ENCODE data around the gene NFIC.
A peak's percentile ranks its signal among the peaks of the same experiment; 100 is the strongest.

The NFIC gene

DNA sequence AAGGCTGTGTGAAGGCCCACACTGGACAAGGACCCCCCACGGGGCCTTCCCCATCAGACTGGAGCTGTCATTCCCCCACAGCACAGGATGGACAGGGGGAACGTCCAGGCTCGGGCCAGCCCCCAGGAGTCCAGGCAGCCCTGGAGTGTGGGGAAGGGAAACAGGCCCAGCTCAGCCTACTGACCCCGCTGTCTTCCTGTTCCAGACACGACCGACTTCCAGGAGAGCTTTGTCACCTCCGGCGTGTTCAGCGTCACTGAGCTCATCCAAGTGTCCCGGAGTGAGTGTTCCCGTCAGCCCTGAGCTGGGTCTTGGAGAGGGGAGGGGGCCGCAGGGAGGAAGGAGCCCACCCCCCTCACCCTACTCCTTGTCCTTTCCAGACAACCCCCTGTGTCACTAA lies 66.9 kb downstream of the NFIC start:
- no peak for DNase-seq (ENCODE audit: insufficient read length, low spot score)
- no peak for FAIRE-seq
- no peak for TF ChIP-seq SPI1 (IDR thresholded peaks at IDR 0.05; ENCODE audit: low read depth, low read length)
- TF ChIP-seq POLR2AphosphoS5 (IDR thresholded peaks at IDR 0.05; ENCODE audit: low read depth, low read length), result no peak
- no peak for TF ChIP-seq POU2F2 (IDR thresholded peaks at IDR 0.05; ENCODE audit: low read depth, low read length)
- no peak for TF ChIP-seq PAX5 (IDR thresholded peaks at IDR 0.05; ENCODE audit: insufficient read depth, low read length, severe bottlenecking)
- TF ChIP-seq POLR2A (IDR thresholded peaks at IDR 0.05; ENCODE audit: low read depth, low read length), result no peak
- TF ChIP-seq TAF1 (IDR thresholded peaks at IDR 0.05; ENCODE audit: low read depth, low read length), result no peak

DNA sequence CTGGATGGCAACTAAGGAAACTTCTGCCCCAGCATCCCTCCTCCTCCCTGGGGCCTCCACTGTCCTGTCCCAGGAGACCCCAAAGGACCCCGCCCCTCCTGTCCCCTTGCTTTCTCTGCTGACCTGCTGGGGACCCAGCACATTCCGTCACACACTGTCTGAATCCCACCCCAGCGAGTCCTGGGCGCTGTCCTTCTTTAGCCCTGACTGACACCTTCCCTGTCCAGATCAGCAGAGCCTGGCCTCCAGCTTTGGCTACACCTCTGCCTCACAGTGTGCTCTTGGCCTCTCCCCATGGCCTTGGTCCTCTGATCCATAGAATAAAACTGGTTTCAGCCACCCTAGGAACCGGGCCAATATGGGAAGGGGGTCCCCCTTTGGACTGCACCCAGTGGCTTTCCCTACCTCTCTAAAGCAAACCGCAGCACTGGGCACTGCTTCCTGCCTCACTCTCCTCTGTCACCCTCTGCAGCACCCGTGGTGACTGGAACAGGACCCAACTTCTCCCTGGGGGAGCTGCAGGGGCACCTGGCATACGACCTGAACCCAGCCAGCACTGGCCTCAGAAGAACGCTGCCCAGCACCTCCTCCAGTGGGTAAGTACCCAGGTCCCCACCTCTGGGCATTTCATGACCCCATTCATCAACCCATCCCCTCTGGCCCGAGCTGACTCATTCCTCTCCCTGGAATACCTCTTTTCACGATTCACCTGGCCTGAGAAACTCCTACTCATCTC lies 67.6 kb downstream of the NFIC start:
- FAIRE-seq (no peak), DNase-seq (ENCODE audit: insufficient read length, low spot score) (no peak)
- TF ChIP-seq POLR2AphosphoS5 (IDR thresholded peaks at IDR 0.05; ENCODE audit: low read depth, low read length) (no peak), POU2F2 (IDR thresholded peaks at IDR 0.05; ENCODE audit: low read depth, low read length) (no peak), PAX5 (IDR thresholded peaks at IDR 0.05; ENCODE audit: insufficient read depth, low read length, severe bottlenecking) (no peak), POLR2A (IDR thresholded peaks at IDR 0.05; ENCODE audit: low read depth, low read length) (no peak), TAF1 (IDR thresholded peaks at IDR 0.05; ENCODE audit: low read depth, low read length) (no peak), SPI1 (IDR thresholded peaks at IDR 0.05; ENCODE audit: low read depth, low read length) (no peak)

DNA sequence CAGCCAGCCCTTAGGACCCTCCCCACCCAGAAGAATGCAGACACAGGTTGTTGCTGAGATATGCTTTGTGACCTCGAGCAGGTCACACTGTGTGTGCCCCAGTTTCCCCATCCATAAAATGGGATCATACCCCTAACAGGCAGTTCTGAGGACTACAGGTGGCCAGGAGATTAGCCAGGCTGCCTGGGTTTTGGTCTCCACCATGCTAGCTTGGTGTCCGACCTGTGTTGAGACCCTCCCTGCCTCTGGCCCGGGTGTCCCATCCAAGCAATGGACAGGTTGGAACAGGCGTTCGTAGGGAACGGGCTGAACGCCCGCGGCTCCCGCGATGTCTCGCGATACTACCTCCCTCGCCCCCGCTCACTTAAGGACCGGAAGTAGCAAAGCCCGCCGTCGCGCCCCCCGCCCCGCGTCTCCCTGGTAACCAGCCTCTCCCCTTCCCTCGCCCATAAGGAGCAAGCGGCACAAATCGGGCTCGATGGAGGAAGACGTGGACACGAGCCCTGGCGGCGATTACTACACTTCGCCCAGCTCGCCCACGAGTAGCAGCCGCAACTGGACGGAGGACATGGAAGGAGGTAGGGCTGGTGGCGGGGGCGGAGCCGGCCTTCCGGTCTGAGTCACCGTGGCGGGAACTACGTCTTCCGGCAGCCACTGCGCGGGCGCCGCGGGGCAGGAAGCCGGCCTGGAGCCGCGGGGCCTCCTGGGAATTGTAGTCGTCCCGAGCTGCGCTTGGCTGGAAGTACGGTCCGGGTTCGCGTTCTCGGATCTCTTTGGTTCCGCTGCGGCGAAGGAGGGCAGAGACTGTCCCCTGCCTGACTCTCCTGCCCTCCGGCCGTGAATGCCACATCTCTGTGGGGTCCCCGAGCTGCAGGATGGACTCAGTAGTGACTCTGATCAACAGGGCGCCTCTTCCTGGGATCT lies 68.5 kb downstream of the NFIC start:
- FAIRE-seq (peak; percentile 98), DNase-seq (ENCODE audit: insufficient read length, low spot score) (peak; percentile 99)
- peak; percentile 71 for TF ChIP-seq POLR2A (IDR thresholded peaks at IDR 0.05; ENCODE audit: low read depth, low read length)
- no peak for TF ChIP-seq SPI1 (IDR thresholded peaks at IDR 0.05; ENCODE audit: low read depth, low read length)
- peak; percentile 65 for TF ChIP-seq PAX5 (IDR thresholded peaks at IDR 0.05; ENCODE audit: insufficient read depth, low read length, severe bottlenecking)
- peak; percentile 88 for TF ChIP-seq TAF1 (IDR thresholded peaks at IDR 0.05; ENCODE audit: low read depth, low read length)
- no peak for TF ChIP-seq POU2F2 (IDR thresholded peaks at IDR 0.05; ENCODE audit: low read depth, low read length)
- peak; percentile 90 for TF ChIP-seq POLR2AphosphoS5 (IDR thresholded peaks at IDR 0.05; ENCODE audit: low read depth, low read length)

DNA sequence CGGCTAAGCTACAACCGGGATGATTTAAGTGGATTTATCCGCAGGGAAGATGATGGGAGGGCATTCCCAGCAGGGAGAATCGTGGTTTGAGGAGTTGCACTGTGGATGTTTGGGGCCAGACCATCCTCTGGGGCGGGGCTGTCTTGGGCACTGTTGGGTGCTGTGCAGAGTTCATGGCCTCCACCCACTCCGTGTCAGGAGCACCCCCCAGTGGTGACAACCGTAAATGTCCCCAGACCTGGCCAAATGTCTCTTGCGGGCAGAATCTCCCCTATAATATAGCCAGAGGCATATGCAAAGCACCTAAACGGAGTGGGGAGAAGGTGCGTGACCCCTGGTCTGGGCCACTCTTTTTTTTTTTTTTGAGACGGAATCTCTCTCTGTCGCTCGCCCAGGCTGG lies 73.7 kb downstream of the NFIC start:
- FAIRE-seq (peak; percentile 81), DNase-seq (ENCODE audit: insufficient read length, low spot score) (peak; percentile 73)
- TF ChIP-seq TAF1 (IDR thresholded peaks at IDR 0.05; ENCODE audit: low read depth, low read length), result no peak

DNA sequence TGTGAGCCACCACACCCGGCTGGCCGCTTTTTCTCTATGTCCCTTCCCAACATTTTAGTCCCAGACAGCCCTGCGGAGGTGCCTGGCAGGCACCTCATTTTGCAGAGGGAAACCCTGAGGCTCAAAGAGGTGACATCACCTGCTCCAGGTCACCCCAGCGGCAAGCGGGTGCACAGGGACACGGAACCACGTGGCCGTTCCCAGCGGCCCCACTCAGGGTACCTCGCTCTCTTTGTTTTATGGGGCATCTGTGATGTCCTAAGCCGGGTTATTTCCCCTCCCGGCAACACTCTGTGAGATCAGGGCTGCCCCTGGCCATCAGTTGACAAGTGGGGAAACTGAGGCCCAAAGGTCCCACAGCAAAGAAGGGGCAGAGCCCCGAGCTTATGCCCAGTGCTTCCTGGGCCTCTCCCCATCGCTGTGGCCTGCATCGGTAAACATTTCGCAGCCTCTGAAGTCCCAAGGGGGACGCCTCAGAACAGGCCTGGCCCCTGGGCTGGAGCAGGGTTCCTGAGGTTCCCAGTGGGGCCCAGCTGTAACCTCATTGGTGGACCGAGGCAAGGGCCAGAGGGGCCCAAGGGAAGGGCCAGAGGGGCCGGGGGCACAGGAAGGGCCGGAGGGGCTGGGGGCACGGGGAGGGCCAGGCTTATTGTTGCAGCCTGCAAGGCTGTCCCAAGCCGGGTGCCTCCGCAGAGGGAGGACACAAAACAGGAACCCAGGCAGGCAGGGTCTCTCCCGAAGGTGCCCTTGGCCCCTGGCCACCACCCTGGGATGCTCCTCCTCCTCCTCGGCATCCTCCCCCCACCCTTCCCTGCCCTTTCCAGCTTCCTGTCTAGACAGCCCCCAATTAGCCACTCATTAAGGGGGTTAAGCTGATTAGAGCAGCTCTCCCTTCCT lies 75.0 kb downstream of the NFIC start:
- no peak for DNase-seq (ENCODE audit: insufficient read length, low spot score)
- TF ChIP-seq POLR2A (IDR thresholded peaks at IDR 0.05; ENCODE audit: low read depth, low read length) (no peak), PAX5 (IDR thresholded peaks at IDR 0.05; ENCODE audit: insufficient read depth, low read length, severe bottlenecking) (no peak), POU2F2 (IDR thresholded peaks at IDR 0.05; ENCODE audit: low read depth, low read length) (no peak), SPI1 (IDR thresholded peaks at IDR 0.05; ENCODE audit: low read depth, low read length) (no peak), TAF1 (IDR thresholded peaks at IDR 0.05; ENCODE audit: low read depth, low read length) (no peak), POLR2AphosphoS5 (IDR thresholded peaks at IDR 0.05; ENCODE audit: low read depth, low read length) (no peak)
- FAIRE-seq, result no peak

DNA sequence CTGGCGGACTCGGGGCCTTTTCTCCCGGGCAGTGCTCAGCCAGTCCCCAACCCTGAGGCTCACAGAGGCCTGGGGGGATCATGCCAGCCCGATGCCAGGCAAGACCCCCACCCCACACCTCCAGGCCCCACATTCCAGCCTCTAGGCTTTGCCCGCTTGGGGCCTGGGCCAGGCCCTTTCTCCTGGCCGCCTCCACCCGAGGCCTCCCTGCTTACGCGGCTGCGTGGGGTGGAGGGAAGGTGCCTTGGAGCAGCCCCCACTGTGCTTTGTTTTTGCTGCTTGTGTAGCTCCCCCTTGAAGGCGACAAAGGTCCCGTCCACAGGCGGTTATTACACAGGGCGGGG lies 75.6 kb downstream of the NFIC start:
- no peak for FAIRE-seq
- TF ChIP-seq POLR2AphosphoS5 (IDR thresholded peaks at IDR 0.05; ENCODE audit: low read depth, low read length), result no peak
- TF ChIP-seq SPI1 (IDR thresholded peaks at IDR 0.05; ENCODE audit: low read depth, low read length), result no peak
- no peak for TF ChIP-seq POU2F2 (IDR thresholded peaks at IDR 0.05; ENCODE audit: low read depth, low read length)
- TF ChIP-seq POLR2A (IDR thresholded peaks at IDR 0.05; ENCODE audit: low read depth, low read length), result no peak
- TF ChIP-seq TAF1 (IDR thresholded peaks at IDR 0.05; ENCODE audit: low read depth, low read length), result no peak
- TF ChIP-seq PAX5 (IDR thresholded peaks at IDR 0.05; ENCODE audit: insufficient read depth, low read length, severe bottlenecking), result no peak
- DNase-seq (ENCODE audit: insufficient read length, low spot score), result no peak

DNA sequence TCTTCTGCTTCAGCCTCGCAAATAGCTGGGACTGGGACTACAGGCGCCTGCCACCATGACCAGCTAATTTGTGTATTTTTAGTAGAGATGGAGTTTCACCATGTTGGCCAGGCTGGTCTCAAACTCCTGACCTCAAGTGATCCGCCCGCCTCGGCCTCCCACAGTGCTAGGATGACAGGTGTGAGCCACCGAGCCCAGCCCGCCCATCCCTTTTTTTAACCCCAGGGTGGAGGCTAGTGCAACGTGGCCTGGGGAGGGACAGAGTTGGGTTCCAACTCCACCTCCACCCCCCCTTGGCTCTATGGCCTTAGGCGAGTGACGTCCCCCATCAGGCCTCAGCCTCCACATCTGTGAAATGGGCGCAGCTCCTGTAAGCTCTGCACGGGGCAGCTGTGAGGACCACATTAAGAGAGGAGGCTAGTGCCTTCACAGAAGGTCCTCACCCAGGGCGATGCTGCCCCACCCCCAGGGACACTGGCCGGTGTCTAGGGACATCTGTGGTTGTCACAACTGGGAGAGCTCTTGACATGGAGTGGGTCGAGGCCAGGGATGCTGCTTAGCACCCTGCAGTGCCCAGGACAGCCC lies 76.2 kb downstream of the NFIC start:
- TF ChIP-seq POLR2A (IDR thresholded peaks at IDR 0.05; ENCODE audit: low read depth, low read length) (no peak), POLR2AphosphoS5 (IDR thresholded peaks at IDR 0.05; ENCODE audit: low read depth, low read length) (no peak), PAX5 (IDR thresholded peaks at IDR 0.05; ENCODE audit: insufficient read depth, low read length, severe bottlenecking) (no peak), TAF1 (IDR thresholded peaks at IDR 0.05; ENCODE audit: low read depth, low read length) (no peak), SPI1 (IDR thresholded peaks at IDR 0.05; ENCODE audit: low read depth, low read length) (no peak), POU2F2 (IDR thresholded peaks at IDR 0.05; ENCODE audit: low read depth, low read length) (no peak)
- DNase-seq (ENCODE audit: insufficient read length, low spot score) (no peak), FAIRE-seq (no peak)

DNA sequence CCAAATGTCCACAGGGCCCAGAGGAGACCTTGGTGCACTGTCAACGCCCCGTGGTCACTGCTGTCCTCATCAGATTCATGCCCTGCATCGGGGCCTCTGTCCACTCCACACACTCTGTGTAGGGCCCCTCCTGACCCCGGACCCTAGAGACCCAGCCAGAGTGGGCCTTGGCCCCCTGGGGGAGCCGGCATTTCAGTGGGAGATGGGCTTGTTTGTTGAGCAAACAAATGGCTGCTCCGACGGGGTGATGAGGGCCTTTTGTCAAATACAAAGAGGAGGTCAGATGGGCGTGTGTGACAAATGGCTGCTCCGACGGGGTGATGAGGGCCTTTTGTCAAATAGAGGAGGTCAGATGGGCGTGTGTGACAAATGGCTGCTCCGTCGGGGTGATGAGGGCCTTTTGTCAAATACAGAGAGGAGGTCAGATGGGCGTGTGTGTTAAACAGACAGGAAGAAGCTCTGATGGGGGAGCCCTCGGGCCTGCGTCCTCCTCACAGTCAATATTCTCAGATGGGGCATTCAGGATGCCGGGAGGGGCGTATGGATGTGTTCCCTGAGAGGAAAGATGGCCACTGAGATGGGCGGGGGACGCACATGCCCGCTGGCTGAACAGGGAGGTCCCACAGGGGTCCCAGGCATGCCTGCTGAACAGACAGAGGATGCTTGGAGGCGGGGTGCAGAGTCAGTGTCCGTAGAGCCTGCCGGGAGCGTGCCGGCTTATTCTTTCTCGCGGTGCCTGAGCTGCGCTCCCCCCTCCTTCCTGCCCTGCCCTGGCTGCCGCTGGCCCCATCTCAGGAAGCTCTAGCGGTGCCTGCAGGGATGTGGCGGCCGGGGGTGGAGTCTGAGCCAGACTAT lies 77.7 kb downstream of the NFIC start:
- TF ChIP-seq TAF1 (IDR thresholded peaks at IDR 0.05; ENCODE audit: low read depth, low read length) (no peak), POU2F2 (IDR thresholded peaks at IDR 0.05; ENCODE audit: low read depth, low read length) (no peak), SPI1 (IDR thresholded peaks at IDR 0.05; ENCODE audit: low read depth, low read length) (no peak), POLR2AphosphoS5 (IDR thresholded peaks at IDR 0.05; ENCODE audit: low read depth, low read length) (no peak), PAX5 (IDR thresholded peaks at IDR 0.05; ENCODE audit: insufficient read depth, low read length, severe bottlenecking) (no peak), POLR2A (IDR thresholded peaks at IDR 0.05; ENCODE audit: low read depth, low read length) (no peak)
- DNase-seq (ENCODE audit: insufficient read length, low spot score) (no peak), FAIRE-seq (no peak)

Measured in GM12891 (cell line).